GM12878 (cell line): ENCODE data around the gene CDKN2B-AS1. TPM values are rescaled to one million over a fixed set of nuclear protein-coding genes. Genes with fewer than 3 reads are reported as not detected.

ENCODE experiments used
- CTCF ChIP-seq, 3 experiments: IDR thresholded peaks in 2 of 3; conservative IDR thresholded peaks in 1 of 3; 2 replicates each; pipeline ENCODE4 v1.5.1; 2011; ENCODE audit warnings: low read depth in 3 of 3, low read length in 3 of 3, mild to moderate bottlenecking in 3 of 3, control low read depth in 2 of 3, moderate library complexity in 2 of 3, inconsistent platforms in 1 of 3, mixed read lengths in 1 of 3; ENCODE audit not compliant: control insufficient read depth in 2 of 3, insufficient read depth in 1 of 3; ENCODE audit errors: extremely low read depth in 1 of 3
- CUX1 ChIP-seq: IDR thresholded peaks from 2 replicates; pipeline ENCODE4 v1.6.1; 2012; ENCODE audit warnings: improper control_type of control experiment, low read depth, low read length; ENCODE audit not compliant: insufficient replicate concordance
- MLLT1 ChIP-seq: fragments of 450-650 bp; IDR thresholded peaks from 2 replicates; pipeline ENCODE4 v1.6.1; 2016; ENCODE audit warnings: mild to moderate bottlenecking
- MYB ChIP-seq: fragments of 150-350 bp; IDR thresholded peaks from 2 replicates; pipeline ENCODE4 v1.6.1; 2014; ENCODE audit warnings: mild to moderate bottlenecking, low read depth, low read length, borderline replicate concordance
- PBX3 ChIP-seq: IDR thresholded peaks from 2 replicates; pipeline ENCODE4 v1.6.1; 2011; ENCODE audit warnings: mild to moderate bottlenecking, low read depth, low read length, moderate library complexity; ENCODE audit not compliant: insufficient replicate concordance
- POLR2A ChIP-seq: IDR thresholded peaks from 2 replicates; pipeline ENCODE4 v1.6.1; 2011; ENCODE audit warnings: low read depth, mild to moderate bottlenecking, low read length
- RAD21 ChIP-seq: IDR thresholded peaks from 2 replicates; pipeline ENCODE4 v1.6.1; 2011; ENCODE audit warnings: mild to moderate bottlenecking, low read depth, low read length, moderate library complexity; ENCODE audit not compliant: insufficient read depth
- SIN3A ChIP-seq: IDR thresholded peaks from 2 replicates; pipeline ENCODE4 v1.6.1; 2012; ENCODE audit warnings: low read depth, low read length, improper control_type of control experiment
- SMARCA5 ChIP-seq: fragments of 450-650 bp; IDR thresholded peaks from 2 replicates; pipeline ENCODE4 v1.6.1; 2017; ENCODE audit warnings: mild to moderate bottlenecking
- SMC3 ChIP-seq: IDR thresholded peaks from 2 replicates; pipeline ENCODE4 v1.6.1; 2011; ENCODE audit warnings: low read length, improper control_type of control experiment, borderline replicate concordance
- SPI1 ChIP-seq: IDR thresholded peaks from 2 replicates; pipeline ENCODE4 v1.6.1; 2011; ENCODE audit warnings: low read depth, mild to moderate bottlenecking, low read length, moderate library complexity, borderline replicate concordance; ENCODE audit not compliant: insufficient read depth
- TARDBP ChIP-seq: IDR thresholded peaks from 2 replicates; pipeline ENCODE4 v1.6.1; 2016; ENCODE audit warnings: borderline replicate concordance
- TCF7 ChIP-seq: IDR thresholded peaks from 2 replicates; pipeline ENCODE4 v1.6.1; 2014; ENCODE audit warnings: antibody characterized with exemption, borderline replicate concordance
- ZNF687 ChIP-seq: fragments of 450-650 bp; IDR thresholded peaks from 2 replicates; pipeline ENCODE4 v1.6.1; 2017; ENCODE audit warnings: mild to moderate bottlenecking, moderate library complexity
- polyA plus RNA-seq, 11 experiments: library from polyadenylated mRNA; depleted of rRNA in 4 of 11; unstranded in 6 of 11; stranded (reverse) in 5 of 11; fragments of >200 nt; fragmentation: Nextera tagmentation in 4 of 11; fragmentation: Illumina TruSeq in 1 of 11; extraction: Ambion mirVana in 4 of 11; extraction: Trizol in 1 of 11; gene quantifications; 1 replicate in 1 of 11; 2 replicates in 10 of 11; pipeline versions ENCODE4 v1.2.1 to v1.2.3, GENCODE V29; 2011 to 2016; ENCODE audit warnings: inconsistent platforms in 2 of 11, missing spikeins in 2 of 11, low read depth in 1 of 11
- total RNA-seq, 4 experiments: library from RNA; depleted of rRNA in 3 of 4; stranded (reverse); fragments of >200 nt in 3 of 4; fragmentation: Illumina TruSeq in 1 of 4; extraction: Trizol in 1 of 4; gene quantifications; 2 replicates each; pipeline versions ENCODE4 v1.2.1 to v1.2.3, GENCODE V29; 2013 to 2021

Gene CDKN2B-AS1
- total and polyA plus RNA-seq, 10 of the 15 experiments (the other 5 are each of a cell fraction or from before 2014, with no cell fraction given), result 0.22 to 2.2 (median 1.0) TPM; not detected in 1

GRCh38 chr9:22008717-22009505 lies 14.3 kb downstream of the CDKN2B-AS1 start, which contains the start of gene CDKN2B (continued):
- TF ChIP-seq ZNF687 (no peak), SMARCA5 (0 out of 2 replicates have a peak, but pooled peaks have one; percentile 54), CUX1 (no peak), SMC3 (peak; percentile 76), MLLT1 (0 out of 2 replicates have a peak, but pooled peaks have one; percentile 14), TCF7 (no peak), MYB (no peak), SPI1 (no peak), PBX3 (no peak), CTCF (IDR thresholded peaks at IDR 0.05 in 2 of 3, conservative IDR thresholded peaks at IDR 0.05 in 1 of 3; ENCODE audit: control insufficient read depth in 2 of 3, extremely low read depth in 1 of 3, insufficient read depth in 1 of 3, low read depth in 3 of 3, low read length in 3 of 3) (peak; percentile 87 to 88 (median 87)), SIN3A (0 out of 2 replicates have a peak, but pooled peaks have one; percentile 23), TARDBP (no peak), RAD21 (peak; percentile 65), POLR2A (peak; percentile 59)
